Mammary epithelial cell (primary cell): ENCODE results near the gene MUS81.

Source experiments
- EZH2 ChIP-seq: IDR thresholded peaks from 2 replicates; pipeline ENCODE4 v1.6.1; 2012; ENCODE audit warnings: low read length, inconsistent platforms, borderline replicate concordance
- TF ChIP-seq, protein P1 (sequence below), 2 donors: IDR thresholded peaks in 1 of 2; conservative IDR thresholded peaks in 1 of 2; 2 replicates each; pipeline ENCODE4 v1.5.1; 2011 to 2012; ENCODE audit warnings: inconsistent platforms in 2 of 2, low read length in 2 of 2, mild to moderate bottlenecking in 2 of 2, control low read depth in 1 of 2, low read depth in 1 of 2; ENCODE audit not compliant: insufficient read depth in 1 of 2; ENCODE audit errors: extremely low read depth in 1 of 2

DNA sequence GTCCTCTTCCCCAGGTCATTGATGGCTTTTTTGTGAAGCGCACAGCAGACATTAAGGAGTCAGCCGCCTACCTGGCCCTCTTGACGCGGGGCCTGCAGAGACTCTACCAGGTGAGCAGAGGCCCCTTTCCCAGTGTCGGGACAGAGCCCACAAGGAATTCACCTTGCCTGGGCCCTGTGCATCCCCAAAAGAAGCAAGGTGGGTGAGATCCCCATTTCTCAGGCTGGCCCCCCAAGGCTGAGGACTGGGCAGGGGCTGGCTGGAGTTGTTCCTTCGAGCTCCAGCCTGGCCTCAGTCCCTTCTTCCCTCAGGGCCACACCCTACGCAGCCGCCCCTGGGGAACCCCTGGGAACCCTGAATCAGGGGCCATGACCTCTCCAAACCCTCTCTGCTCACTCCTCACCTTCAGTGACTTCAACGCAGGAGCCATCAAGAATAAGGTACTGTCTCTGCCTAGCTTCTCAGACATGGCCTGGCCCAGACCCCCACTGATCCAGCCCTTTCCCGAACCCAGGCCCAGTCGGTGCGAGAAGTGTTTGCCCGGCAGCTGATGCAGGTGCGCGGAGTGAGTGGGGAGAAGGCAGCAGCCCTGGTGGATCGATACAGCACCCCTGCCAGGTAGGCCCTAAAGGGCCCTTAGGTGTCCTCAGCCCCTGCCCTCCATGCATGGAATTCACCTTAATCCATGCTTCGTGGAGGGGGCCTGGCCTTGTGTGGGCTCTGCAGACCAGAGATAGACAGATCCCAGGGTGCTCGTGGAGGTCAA is 4.7 kb downstream of the MUS81 start:
- TF ChIP-seq, protein P1, sequence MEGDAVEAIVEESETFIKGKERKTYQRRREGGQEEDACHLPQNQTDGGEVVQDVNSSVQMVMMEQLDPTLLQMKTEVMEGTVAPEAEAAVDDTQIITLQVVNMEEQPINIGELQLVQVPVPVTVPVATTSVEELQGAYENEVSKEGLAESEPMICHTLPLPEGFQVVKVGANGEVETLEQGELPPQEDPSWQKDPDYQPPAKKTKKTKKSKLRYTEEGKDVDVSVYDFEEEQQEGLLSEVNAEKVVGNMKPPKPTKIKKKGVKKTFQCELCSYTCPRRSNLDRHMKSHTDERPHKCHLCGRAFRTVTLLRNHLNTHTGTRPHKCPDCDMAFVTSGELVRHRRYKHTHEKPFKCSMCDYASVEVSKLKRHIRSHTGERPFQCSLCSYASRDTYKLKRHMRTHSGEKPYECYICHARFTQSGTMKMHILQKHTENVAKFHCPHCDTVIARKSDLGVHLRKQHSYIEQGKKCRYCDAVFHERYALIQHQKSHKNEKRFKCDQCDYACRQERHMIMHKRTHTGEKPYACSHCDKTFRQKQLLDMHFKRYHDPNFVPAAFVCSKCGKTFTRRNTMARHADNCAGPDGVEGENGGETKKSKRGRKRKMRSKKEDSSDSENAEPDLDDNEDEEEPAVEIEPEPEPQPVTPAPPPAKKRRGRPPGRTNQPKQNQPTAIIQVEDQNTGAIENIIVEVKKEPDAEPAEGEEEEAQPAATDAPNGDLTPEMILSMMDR (conservative IDR thresholded peaks at IDR 0.05 in 1 of 2, IDR thresholded peaks at IDR 0.05 in 1 of 2; ENCODE audit: extremely low read depth in 1 of 2, insufficient read depth in 1 of 2, low read depth in 1 of 2, low read length in 2 of 2): no peak
- TF ChIP-seq EZH2: no peak
